ENCODE data around the gene UPK3BL1.
"Not testable (repeated sequence)": the region's sequence is repeated elsewhere in the genome, so short reads cannot be mapped to it uniquely, and the experiment has no call there.

Gene UPK3BL1, protein sequence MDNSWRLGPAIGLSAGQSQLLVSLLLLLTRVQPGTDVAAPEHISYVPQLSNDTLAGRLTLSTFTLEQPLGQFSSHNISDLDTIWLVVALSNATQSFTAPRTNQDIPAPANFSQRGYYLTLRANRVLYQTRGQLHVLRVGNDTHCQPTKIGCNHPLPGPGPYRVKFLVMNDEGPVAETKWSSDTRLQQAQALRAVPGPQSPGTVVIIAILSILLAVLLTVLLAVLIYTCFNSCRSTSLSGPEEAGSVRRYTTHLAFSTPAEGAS

DNA sequence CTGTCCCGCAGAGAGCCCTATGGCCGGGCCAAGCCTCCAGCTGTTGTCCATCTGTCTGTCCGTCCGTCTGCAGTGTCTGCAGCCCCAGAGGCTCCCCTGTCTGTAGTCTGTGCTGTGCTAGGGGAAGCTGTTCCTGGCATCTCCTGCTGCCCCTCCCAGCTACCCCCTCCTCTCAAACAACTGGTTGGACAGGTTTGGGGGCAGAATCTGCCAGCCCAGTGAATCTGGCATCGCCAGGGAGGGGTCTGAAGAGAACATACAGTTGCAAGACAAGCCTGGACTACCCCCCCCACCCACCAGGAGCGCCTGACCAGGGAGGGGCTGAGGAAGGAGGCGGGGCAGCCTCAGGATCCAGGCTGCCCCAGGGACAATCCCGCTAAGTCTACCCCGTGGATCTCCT lies at the start of gene UPK3BL1:
Gene UPK3BL1 (minus strand): TSS at position 101 of the 400 bp plus-strand sequence. CDS start 50 bp downstream, at position 51.
- H3K4me3 ChIP-seq (ENCODE audit: low read depth, low read length) = not testable (repeated sequence)

DNA sequence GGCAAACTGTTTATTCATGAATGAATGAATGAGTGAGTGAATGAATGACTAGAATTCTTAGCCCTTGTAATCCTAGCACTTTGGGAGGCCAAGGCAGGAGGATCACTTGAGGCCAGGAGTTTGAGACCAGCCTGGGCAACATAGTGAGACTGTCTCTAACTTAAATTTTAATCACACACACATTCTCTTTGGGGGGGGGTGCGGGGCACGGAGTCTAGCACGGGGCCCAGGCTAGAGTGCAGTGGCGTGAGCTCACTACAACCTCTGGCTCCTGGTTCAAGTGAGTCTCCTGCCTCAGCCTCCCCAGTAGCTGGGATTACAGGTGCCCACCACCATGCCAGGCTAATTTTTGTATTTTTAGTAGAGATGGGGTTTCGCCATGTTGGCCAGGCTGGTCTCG lies 48.0 kb upstream of the UPK3BL1 start:
- H3K4me3 ChIP-seq (ENCODE audit: low read depth, low read length) = not testable (repeated sequence)

GRCh38 chr7:102689436-102690282 lies 47.1 kb upstream of the UPK3BL1 start:
- not testable (repeated sequence) for H3K4me3 ChIP-seq (ENCODE audit: low read depth, low read length)

DNA sequence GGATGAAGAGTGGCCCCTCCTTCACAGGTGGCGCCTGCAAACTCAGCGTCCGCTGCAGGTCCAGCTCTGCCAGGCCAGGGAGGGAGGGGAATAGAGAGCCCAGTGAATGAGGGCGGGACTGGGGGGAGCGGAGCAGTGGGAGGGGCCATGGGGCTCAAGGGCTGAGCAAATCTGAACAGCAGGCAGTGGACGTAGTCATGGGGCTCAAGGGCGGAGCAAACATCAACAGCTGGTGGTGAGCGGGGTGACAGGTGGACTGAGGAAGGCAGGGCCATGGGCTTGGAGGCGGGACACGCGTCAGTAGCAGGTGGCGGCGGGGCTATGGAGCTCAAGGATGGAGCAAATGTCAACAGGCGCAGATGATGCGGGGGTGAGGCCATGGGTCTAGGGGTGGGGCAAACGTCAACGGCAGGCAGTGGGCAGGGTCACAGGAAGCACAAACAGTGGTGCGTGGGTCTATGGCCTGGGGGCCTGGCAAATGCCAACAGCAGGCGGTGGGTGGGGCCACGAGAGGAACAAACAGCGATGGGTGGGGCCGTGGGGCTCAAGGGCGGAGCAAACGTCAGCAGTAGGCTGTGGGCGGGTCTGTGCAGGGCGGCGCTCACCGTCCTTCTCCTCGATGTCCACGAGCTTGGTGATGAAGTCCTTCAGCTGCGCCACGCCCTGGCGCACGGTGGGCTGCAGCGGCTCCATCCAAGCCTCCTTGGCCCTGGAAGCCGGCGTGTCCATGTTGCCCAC lies 45.9 kb upstream of the UPK3BL1 start:
- not testable (repeated sequence) for H3K4me3 ChIP-seq (ENCODE audit: low read depth, low read length)

DNA sequence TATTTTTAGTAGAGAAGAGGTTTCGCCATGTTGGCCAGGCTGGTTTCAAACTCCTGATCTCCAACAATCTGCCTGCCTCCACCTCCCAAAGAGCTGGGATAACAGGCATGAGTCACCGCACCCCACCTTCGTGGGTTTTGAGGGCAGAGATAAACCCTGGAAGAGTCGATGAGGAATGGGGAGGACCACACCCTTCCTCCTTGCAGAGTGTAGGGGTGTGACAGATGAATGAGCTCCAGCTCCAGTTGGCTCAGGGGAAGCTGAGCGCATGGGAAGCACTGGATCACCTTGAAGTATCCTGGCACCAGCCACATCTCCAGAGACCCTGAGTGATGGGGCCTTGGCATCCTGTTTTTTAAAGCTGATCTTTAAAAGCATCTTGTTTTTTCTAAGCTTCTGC lies 40.0 kb upstream of the UPK3BL1 start:
- not testable (repeated sequence) for H3K4me3 ChIP-seq (ENCODE audit: low read depth, low read length)

DNA sequence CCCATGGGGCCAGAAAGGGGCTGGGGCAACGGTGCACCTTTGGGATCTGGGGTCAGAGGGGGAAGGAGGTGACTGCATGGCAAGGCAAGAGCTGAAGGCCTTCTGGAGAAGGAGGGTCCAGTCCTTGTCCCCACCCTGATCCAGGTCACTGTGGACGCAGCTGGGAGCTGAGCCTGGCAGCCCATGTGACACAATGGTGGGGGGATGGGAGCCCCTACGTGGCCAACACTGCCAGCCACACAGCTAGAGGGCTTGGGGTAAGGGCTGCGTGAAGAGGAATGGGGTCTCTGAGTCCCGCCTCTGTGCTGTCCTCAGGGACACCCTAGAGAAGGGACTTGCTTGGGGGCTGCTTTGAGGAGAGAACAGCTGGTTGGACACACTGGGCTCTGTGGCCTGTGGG lies 38.2 kb upstream of the UPK3BL1 start:
- not testable (repeated sequence) for H3K4me3 ChIP-seq (ENCODE audit: low read depth, low read length)

- H3K4me3 ChIP-seq (ENCODE audit: low read depth, low read length) = not testable (repeated sequence)
These were observed 33.0 kb upstream of the UPK3BL1 start for GRCh38 chr7:102675545-102675944.

DNA sequence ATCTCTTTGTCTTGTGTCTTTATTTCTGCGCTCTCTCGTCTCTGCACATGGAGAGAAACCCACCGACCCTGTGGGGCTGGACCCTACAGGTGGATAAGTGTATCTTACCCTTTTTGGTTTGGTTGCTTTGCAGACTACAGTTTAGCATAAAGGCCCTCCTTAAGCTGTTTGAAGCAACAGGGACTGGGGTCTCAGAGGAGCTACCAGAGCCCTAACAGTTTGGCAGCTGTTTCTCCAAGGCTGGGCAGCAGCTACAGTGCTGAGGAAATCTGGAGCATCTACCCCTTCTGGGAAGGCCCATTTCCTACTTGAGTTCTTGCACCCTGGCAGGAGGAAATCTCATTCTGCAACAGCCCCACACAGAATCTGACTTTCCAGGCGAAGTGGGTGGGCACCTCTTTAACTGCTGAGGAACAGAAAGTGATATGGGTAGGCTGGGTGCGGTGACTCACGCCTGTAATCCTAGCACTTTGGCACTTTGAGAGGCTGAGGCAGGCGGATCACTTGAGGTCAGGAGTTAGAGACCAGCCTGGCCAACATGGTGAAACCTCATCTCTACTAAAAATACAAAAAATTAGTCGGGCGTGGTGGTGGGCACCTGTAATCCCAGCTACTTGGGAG lies 31.0 kb upstream of the UPK3BL1 start:
- H3K4me3 ChIP-seq (ENCODE audit: low read depth, low read length) = not testable (repeated sequence)

- not testable (repeated sequence) for H3K4me3 ChIP-seq (ENCODE audit: low read depth, low read length)
These were observed 29.3 kb upstream of the UPK3BL1 start for GRCh38 chr7:102671956-102672307.

DNA sequence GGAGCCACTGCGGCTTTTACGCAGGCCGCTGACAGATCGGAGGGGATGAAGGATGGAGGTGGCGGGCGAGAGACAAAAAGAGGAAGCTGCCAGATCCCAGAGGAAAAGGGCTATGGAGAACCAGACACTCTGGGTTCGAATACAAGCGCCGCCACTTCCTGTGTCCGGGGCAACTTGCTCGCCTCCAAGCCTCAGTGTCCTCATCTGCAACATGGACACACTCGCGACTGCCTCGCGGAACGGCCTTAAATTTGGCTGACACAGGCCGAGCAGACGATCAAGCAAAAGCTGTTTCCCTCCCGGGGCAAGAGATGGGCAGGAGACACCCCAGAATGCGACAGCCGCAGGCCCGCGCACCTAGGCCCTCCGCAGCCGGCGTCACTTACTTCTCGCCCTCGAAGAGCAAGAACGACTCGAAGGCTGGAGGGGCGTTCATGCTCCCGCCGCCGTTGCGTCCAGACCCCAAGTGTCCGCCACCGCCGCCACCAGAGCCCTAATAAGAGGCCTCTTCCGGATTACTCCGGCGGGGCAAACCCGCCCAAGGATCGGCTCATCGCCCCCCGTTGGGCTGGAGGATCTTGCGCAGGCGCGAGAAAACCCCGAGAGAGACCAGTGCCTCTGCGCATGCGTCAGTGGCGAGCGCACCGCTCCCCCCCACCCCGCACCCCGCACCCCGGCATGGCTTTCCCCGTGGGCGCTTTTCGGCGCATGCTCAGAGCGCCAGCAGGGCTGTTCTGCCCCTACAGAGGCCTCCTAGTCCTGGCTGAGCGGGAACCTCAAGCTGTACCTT lies 28.8 kb upstream of the UPK3BL1 start, which contains the start of gene POLR2J2:
Gene POLR2J2 (minus strand): TSS at position 498 of the 790 bp plus-strand sequence. CDS start 62 bp downstream, at position 436.
- peak within 1 kb of the TSS; percentile 8 for H3K4me3 ChIP-seq (ENCODE audit: low read depth, low read length)

GRCh38 chr7:102667523-102667922 lies 24.9 kb upstream of the UPK3BL1 start:
- not testable (repeated sequence) for H3K4me3 ChIP-seq (ENCODE audit: low read depth, low read length)

- not testable (repeated sequence) for H3K4me3 ChIP-seq (ENCODE audit: low read depth, low read length)
These were observed 24.3 kb upstream of the UPK3BL1 start for GRCh38 chr7:102666850-102667249.

DNA sequence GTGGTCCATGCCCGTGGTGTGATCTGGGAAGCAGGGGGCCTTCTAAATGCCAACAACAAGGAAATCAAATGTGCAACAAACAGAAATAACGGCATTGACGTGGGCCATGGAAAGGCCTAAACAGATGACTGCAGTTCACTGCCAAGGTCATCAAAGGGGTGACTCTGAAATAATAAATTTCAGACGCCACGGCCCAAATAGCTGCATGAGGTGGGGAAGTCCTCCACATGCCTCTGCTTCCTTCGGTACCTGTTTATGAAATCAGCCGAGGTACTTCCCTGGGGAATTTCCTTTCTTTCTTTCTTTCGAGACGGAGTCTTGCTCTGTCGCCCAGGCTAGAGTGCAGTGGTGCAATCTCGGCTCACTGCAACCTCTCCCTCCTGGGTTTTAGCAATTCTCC lies 22.2 kb upstream of the UPK3BL1 start:
- not testable (repeated sequence) for H3K4me3 ChIP-seq (ENCODE audit: low read depth, low read length)

GRCh38 chr7:102649924-102650323 lies 7.3 kb upstream of the UPK3BL1 start, which contains the start of gene SPDYE2B:
Gene SPDYE2B, plus strand, starts transcription at chr7:102650319. Its CDS starts 2,030 bp downstream, at chr7:102652349.
- not testable (repeated sequence) for H3K4me3 ChIP-seq (ENCODE audit: low read depth, low read length)

DNA sequence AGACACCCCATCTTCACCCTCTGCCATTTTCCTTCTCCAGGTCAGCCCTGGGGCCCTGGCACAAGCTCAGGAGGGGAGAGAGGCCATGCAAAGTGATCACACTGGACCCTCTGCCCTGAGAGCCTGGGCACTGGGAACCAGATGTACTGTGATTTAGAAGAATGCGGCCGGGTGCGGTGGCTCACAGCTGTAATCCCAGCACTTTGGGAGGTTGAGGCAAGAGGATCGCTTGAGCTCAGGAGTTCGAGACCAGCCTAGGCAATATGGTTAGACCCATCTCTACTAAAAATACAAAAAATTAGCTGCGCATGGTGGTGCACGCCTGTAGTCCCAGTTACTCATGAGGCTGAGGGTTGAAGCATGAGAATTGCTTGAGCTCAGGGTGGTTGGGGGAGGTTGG lies 5.2 kb upstream of the UPK3BL1 start:
- H3K4me3 ChIP-seq (ENCODE audit: low read depth, low read length) = not testable (repeated sequence)

- not testable (repeated sequence) for H3K4me3 ChIP-seq (ENCODE audit: low read depth, low read length)
These were observed 813 bp upstream of the UPK3BL1 start for GRCh38 chr7:102643404-102643803.

DNA sequence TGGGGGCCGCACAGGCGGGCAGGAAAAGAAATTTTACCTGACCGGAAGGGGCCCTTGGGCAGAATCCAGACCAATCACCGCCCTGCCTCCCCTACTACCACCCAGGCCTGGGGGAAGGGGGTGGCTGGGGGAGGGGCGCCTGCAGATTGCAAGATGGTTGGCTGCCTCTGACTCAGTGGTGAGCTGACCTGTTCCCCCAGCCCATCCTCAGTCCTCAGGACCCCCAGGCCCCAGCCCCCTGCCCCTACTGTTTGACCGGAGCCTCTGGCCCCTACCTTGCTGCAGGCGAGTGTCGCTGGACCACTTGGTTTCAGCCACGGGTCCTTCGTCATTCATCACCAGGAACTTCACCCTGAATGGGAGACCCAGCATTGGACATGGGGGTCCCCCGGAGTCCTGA lies 3.7 kb downstream of the UPK3BL1 start:
- not testable (repeated sequence) for H3K4me3 ChIP-seq (ENCODE audit: low read depth, low read length)

GRCh38 chr7:102636956-102637355 lies 5.6 kb downstream of the UPK3BL1 start:
- H3K4me3 ChIP-seq (ENCODE audit: low read depth, low read length) = not testable (repeated sequence)

DNA sequence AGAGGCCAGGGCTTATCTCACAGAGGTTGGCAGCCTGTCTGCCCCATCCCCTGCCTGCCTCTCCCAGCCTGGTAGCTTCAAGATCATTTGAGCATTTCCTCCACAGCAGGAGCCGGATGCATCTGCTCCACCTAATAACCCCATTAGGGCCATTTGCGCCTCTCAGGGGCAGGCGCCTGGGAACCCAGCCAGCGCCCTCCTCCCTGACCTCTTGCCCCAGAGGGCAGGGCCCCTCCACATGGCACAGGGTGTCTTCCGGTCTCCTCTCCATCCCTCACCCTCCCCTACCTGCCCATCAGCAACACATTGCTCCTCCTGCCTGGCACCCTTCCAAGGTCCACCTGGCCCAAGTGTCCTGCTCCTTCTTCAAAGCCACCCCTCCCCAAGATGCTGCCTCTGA lies 7.2 kb downstream of the UPK3BL1 start:
- not testable (repeated sequence) for H3K4me3 ChIP-seq (ENCODE audit: low read depth, low read length)

- not testable (repeated sequence) for H3K4me3 ChIP-seq (ENCODE audit: low read depth, low read length)
These were observed 8.3 kb downstream of the UPK3BL1 start for GRCh38 chr7:102634299-102634698.
